TTC549 (cell line): ENCODE measurements around the gene FBXO45.
"Not testable (repeated sequence)": the region's sequence is repeated elsewhere in the genome, so short reads cannot be mapped to it uniquely, and the experiment has no call there.

Source experiments
- FAIRE-seq: peaks from 2 replicates; lab custom pipeline; 2012; peaks lifted over from hg19 to GRCh38; lab: Jason Lieb, UNC

The FBXO45 gene

GRCh38 chr3:196557236-196557635 lies 11.2 kb upstream of the FBXO45 start:
- FAIRE-seq = no peak

GRCh38 chr3:196558476-196558875 lies 10.0 kb upstream of the FBXO45 start:
- no peak for FAIRE-seq

DNA sequence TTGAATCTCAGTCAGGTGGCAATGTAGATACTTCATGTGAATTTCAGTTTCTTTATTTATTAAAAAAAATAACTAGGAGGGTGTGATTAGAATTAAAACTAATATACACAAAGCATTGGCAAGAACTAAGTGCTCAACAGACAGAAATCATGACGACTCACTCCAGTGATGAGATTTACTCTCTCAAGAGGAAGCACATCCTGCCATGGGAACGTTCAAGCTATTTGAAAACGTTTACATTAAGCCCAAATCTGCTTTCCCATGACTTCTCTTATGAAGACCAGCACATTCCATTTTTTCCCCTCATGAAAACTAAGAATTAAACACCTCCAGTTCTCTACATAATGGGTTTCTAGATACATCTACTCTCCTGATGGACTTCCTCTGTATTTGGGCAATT lies 8.6 kb upstream of the FBXO45 start:
- no peak for FAIRE-seq

DNA sequence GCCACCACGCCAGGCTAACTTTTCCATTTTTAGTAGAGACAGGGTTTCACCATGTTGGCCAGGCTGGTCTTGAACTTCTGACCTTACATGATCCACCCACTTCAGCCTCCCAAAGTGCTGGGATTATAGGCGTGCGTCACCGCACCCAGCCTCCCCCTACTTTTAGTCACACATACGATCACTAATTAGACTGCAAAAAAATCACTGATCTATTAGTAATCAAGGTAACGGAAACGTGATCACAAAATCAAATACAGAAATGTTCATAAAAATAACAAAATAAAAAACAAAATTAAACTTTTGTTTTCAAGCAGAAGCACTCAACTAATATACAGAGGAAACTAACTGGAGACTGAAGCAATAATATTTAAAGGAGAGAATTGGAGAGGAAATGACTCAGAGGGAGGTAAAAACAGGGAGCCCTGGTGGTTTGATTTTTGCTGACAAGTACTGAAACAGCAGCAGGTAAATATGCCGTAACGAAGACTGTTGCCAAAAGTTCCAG lies 4.7 kb upstream of the FBXO45 start:
- no peak for FAIRE-seq

DNA sequence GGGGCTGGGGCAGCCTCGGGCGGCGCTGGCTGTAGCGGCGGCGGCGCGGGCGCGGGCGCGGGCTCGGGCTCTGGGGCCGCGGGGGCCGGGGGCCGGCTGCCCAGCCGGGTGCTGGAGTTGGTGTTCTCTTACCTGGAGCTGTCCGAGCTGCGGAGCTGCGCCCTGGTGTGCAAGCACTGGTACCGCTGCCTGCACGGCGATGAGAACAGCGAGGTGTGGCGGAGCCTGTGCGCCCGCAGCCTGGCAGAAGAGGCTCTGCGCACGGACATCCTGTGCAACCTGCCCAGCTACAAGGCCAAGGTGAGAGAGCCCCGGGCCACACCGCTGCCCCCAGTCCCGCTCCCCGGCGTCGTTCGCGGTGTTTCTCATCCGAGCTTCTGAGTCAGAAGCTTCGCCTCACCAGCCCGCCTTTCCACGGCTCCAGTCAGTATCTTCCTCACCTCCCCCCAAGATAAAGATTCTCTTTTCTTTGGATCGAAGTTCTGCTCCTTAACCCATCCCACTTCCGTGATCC lies 600 bp downstream of the FBXO45 start:
- FAIRE-seq = no peak

- not testable (repeated sequence) for FAIRE-seq
These were observed 1.9 kb downstream of the FBXO45 start for GRCh38 chr3:196570332-196570731.

GRCh38 chr3:196572389-196572788 lies 3.9 kb downstream of the FBXO45 start:
- FAIRE-seq = no peak

- FAIRE-seq = no peak
These were observed 16.7 kb downstream of the FBXO45 start for GRCh38 chr3:196585044-196585757.

- FAIRE-seq = no peak
These were observed 21.8 kb downstream of the FBXO45 start for GRCh38 chr3:196590279-196590678.

- no peak for FAIRE-seq
These were observed 27.9 kb downstream of the FBXO45 start for GRCh38 chr3:196596355-196596754.

DNA sequence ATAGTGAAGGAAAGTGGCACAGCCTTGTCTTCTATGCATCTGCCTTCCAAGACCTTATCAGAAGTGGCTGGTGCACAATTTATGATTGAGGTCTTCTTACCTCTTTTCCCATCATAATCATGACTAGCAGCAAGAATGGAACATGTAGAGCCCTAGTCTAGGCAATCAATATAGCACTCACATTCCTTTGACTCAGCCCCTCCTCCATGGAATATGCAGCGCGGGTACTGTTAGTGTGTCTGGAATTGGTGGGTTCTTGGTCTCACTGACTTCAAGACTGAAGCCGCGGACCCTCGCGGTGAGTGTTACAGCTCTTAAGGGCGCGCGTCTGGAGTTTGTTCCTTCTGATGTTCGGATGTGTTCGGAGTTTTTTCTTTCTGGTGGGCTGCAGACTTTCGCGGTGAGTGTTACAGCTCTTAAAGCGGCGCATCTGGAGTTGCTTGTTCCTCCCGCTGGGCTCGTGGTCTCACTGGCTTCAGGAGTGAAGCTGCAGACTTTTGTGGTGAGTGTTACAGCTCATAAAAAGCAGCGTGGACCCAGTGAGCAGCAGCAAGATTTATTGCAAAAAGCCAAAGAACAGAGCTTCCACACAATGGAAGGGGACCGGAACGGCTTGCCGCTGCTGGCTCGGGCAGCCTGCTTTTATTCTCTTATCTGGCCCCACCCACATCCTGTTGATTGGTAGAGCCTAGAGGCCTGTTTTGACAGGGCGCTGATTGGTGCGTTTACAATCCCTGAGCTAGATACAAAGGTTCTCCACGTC lies 29.7 kb downstream of the FBXO45 start:
- FAIRE-seq = not testable (repeated sequence)

GRCh38 chr3:196599734-196600128 lies 31.3 kb downstream of the FBXO45 start:
- no peak for FAIRE-seq

DNA sequence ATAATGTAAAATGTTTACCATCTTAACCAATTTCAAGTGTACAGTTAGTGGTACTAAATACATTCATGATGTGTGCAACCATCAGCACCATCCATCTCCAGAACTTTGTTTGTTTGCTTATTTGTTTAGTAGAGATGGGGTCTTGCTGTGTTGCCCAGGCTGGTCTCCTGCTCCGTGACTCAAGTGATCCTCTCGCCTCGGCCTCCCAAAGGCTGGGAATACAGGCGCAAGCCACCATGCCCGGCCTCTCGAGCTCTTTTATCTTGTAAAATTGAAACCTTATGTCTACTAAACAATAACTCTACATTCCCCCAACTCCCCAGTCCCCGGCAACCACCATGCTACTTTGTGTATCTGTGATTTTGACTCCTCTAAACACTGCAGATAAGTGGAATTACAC lies 31.9 kb downstream of the FBXO45 start:
- FAIRE-seq = no peak

GRCh38 chr3:196602673-196603072 lies 34.2 kb downstream of the FBXO45 start:
- FAIRE-seq = no peak

DNA sequence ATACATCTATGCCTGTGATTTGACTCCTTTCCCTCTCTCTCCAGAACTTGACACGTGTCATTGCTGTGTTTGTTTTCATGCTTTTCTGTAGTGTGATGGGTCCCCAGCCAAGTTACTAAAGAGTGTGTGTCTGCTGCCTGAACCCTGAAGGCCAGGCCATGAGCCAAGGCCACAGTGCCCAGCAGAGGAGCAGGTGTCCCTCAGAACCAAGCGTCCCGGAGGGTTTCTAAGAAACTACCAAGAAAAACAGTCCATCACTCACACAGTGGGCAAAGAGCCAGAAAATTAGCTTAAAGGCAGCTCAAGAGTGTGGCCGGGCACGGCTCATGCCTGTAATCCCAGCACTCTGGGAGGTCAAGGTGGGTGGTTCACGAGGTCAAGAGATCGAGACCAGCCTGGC lies 35.2 kb downstream of the FBXO45 start:
- FAIRE-seq = no peak

DNA sequence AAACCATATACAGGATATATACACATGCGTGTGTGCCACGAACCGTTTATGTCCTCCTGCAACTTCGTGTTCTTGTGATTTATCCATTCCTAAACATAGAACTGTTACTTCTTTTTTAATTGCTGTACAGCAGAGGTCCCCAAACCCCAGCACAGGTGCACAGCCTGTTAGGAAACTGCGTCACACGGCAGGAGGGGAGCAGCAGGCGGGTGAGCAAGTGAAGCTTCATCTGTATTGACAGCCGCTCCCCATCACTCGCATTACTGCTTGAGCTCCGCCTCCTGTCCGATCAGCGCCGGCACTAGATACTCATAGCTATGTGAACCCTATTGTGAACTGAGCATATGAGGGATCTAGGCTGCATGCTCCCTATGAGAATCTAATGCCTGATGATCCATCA lies 36.1 kb downstream of the FBXO45 start:
- FAIRE-seq = no peak

GRCh38 chr3:196608693-196609092 lies 40.2 kb downstream of the FBXO45 start:
- FAIRE-seq = no peak

- FAIRE-seq = no peak
These were observed 40.9 kb downstream of the FBXO45 start for GRCh38 chr3:196609343-196609775.

- FAIRE-seq = no peak
These were observed 41.5 kb downstream of the FBXO45 start for GRCh38 chr3:196609805-196610515.

DNA sequence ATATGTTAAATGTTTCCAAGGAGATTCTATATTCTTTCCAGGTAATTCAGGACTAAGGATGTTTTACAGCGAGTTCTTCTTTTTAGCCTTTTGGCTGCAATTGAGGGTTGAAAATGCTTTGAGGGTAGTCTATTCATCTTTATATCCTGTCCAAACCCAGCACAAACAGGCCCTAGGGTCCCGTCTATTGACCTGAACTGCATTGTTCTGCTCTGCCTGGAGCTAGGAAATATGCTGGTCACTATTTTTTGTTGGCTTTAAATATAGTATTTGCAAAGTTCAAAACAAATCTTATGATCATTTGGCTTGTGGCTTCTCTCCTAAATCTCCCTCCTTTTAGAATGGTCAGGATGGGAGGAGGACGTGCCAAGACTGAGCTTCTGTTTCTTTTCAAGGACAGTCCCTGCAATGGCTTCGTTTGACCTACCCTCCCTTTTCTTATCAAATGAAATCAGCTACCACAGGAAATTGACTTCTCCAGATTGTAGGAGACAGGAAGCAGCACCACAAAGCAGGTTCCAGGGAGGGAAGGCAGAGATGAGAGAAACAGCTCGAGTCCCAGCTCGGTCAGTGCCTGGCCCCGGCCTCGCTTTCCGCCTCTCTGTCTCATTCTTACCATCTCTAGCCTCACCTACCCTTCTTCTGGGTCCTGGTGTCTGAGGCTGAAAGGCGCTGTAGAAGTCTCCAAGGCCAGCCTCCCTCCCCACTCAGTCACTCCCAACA lies 43.5 kb downstream of the FBXO45 start:
- no peak for FAIRE-seq

DNA sequence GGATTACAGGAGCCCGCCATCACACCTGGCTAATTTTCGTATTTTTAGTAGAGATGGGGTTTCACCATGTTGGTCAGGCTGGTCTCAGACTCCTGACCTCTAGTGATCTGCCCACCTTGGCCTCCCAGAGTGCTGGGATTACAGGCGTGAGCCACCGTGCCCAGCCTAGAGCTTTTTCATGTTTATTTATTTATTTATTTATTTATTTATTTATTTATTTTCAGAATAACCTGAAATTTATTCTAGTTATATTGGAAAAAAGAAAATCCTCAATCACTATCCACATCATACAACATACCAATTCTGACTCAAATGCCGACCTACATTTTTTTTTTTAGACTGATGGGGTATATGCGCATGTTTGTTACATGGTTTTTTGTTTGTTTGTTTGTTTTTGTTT lies 46.8 kb downstream of the FBXO45 start:
- FAIRE-seq = not testable (repeated sequence)

- no peak for FAIRE-seq
These were observed 48.8 kb downstream of the FBXO45 start for GRCh38 chr3:196617256-196617655.
